ENCODE measurements around the gene RWDD2A.
"Not testable (repeated sequence)": the region's sequence is repeated elsewhere in the genome, so short reads cannot be mapped to it uniquely, and the experiment has no call there.

RWDD2A gene

DNA sequence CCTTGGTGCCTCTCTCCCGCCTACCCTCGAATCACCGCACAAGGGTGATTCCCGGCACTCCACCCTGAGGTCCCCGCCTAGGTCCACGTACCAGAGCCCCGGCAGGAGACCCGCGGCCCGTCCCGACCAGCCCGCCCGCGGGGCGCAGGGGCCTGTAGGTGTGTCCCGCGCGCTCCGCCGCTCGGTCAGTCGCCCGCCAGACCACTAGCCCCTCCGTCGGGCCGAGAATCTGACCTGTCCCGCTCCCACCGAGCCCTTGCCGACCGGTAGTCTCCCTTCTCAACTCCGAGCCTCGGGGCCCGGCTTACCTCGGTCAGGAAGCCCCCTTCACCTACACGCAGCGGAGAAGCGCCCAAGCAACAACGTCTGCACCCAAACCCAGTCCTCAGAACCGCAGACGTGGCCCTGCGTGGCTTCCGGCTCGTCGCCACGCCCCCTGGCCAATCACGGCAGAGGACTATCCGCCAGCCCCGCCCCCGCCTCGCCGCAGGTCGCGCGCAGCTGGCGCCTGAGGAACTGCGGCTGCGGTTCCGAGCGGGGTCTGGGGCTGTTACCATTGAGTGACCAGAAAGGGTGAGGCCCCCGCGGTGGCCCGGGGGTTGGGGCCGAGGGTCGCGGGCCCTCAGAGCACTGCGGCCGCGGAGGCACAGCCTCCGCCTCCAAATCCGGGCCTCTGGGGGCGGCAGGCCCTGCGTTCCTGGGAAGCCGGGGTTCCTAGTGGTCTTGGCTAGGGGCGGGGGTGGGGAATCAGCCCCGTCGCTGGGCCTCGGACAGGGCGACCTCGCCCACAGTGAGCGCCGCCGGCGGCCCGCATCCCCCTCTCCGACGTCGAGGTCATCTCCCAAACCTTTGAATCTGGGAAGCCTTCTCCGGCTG lies at the start of gene RWDD2A, which contains the start of gene PGM3:
TSS of gene RWDD2A (plus strand) at position 487 of the 876 bp plus-strand sequence. CDS start 1,095 bp downstream, outside the sequence.
TSS of gene PGM3 (minus strand) at position 395 of the 876 bp plus-strand sequence. CDS start 2,253 bp downstream, outside the sequence.
- peak; percentile 83 to 91 for DNase-seq

DNA sequence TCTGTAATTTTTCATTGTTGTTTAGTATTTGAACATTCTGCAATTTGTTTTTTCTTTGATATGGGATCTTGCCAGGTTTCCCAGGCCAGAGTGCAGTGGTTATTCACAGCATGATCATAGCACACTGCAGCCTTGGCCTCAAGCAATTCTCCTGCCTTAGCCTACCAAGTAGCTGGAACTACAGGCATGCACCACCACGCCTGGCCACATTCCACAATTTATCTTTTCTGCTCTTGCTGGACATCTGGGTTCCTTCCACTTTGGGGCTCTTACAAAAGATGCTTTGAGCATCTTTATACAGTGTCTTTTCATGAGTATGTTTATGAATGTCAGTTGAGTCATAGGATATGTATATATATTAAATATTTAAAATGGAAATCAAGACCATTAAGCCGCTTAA lies 42.0 kb upstream of the RWDD2A start:
- no peak for DNase-seq

DNA sequence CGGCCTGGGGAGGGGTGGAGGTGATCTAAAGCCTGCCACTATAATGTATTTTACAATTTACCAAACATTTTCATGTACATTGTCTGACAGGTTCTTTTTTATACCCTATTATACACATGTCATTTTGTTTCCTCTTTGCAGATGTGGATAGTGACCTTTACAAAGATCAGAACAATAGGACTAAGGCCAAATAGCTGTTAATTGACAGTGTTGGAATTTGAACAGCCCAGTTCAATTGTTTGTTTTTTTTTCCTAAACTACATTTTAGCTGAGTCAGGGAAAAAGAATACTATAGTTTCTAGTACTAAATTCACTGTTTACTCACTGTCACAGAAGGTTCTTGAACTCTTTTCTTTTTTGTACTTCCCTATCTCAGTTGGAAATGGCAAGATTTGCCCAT lies 40.2 kb upstream of the RWDD2A start:
- no peak for DNase-seq

DNA sequence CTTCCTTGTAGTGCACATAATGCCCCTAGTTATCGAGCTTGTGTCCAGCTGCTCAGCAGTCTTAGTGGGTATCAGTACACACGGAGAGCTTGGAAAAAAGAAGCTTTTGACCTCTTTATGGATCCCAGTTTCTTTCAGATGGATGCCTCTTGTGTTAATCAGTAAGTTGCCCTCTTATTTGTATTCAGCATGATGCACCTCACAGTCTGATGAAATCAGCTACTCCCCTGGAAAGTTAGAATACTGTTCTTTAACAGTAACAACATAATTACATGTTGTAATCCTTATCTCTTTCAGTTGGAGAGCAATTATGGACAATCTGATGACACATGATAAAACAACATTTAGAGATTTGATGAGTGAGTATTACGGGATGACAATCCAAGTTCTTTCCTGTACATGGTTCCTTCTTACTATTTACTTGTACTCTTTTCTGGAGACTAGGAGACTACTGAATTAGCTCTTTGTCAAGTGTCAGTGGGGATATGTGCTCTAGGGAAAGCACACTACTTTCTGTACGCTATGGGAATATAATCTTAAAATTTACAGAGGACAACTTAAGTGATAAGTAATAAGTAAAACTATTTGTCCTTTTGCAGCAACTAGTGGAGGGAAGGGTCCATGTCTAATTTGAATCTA lies 39.2 kb upstream of the RWDD2A start:
- no peak for DNase-seq

DNA sequence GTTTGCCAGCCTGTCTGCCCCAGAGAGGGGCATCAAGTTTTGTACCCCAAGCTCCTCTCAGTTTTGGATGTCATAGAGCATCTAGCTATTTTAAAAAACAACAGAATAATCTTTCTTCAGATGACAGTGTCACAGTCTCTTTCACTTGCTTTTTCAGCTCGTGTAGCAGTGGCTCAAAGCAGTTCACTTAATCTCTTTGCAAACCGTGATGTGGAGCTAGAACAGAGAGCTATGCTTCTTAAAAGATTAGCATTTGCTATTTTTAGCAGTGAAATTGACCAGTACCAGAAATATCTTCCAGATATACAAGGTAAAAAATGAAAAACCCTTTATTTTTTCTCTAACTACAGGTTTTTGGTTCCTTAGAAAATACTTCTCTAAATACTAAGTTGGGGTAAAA lies 37.4 kb upstream of the RWDD2A start:
- no peak for DNase-seq

DNA sequence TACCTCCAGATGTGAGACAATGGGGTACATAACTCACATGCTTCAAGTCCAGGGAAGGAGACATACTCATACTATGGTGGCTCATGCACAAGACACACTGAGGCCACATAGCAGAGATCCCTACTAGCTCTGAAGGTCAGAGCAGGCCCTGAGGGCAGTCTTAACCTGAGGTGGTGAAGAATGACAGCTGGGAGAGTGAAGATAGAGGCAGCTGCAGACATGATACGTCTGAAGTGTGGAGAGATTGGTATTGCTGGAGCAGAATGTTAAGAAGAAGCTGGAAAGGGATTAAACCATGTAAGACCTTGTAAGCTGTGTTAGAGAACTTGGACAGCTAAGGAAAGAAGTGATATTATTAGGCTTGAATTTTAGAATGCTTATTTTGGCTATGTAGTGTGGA lies 33.0 kb upstream of the RWDD2A start:
- no peak for DNase-seq

DNA sequence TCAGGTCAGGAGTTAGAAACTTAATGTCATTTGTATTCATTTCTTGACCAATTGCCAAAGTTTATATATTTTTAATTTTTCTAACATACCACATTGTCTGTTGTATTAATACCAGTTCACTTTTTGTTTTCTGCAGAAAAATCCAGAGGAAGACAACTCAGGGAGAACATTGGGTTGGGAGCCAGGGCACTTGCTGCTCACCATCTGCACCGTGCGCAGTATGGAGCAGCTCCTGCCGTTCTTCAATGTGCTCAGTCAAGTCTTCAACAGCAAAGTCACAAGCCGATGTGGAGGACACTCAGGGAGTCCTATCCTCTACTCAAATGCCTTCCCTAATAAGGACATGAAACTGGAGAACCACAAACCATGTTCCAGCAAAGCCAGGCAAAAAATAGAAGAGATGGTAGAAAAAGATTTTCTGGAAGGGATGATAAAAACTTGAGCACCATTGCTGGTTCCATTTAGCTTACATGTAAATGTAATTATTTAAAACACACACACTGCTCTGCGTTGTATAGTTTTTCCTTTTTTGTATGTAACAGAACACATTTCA lies 25.4 kb upstream of the RWDD2A start:
- DNase-seq, result no peak

DNA sequence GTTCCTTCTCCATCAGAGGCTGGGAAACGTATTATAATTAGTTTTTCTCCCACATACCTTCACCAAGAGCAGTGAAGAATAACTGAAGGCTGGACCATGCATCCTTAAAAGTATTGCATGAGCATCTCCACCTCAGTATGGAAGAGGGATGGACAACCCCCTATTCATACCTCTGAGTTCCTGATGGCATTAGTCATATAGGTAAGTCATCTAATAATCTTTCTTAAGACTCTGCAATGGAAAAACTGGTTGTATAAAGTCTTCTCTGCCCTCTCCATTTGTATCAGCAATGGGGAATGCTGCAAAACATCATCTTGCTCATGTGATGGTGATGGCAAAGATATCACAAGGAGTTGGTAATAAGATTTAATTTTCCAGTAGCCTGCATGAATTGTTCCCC lies 24.6 kb upstream of the RWDD2A start:
- no peak for DNase-seq

DNA sequence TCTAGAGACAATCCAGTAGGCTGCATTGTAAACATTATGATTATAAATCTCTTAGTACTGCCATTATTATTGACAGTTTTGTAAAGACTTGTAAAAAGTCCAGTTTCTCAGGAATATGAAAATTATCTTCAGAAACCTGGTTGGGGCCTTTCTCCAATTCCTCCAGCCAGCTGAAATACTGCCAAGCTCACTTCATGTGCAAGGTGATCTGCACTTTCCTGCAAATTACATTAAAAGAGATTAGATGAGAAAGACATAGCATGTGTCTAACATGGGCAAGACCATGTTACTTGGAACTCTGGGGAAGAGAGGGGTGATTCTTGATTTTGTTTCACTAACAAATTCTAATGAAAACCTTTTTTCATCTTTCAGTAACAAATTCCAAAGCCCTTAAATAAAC lies 24.1 kb upstream of the RWDD2A start:
- no peak for DNase-seq

DNA sequence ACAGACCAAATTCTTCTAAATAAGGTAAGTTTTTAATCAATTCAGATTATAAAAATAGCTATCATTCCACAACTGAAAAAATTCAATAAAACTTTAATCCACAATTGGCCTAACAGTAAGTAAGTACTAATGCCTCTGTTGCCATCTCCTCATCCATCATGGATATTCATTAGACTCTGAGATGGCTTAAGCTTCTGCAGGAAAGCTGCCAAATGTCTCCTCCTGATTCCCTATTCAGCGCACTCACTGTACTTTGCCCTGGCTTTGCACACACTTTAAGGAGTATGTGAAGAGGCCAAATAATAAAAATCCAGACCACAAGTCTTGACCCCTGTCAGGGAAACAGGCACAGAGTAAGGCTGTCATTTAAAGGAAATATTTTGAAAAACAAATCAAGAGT lies 23.6 kb upstream of the RWDD2A start:
- DNase-seq, result no peak

DNA sequence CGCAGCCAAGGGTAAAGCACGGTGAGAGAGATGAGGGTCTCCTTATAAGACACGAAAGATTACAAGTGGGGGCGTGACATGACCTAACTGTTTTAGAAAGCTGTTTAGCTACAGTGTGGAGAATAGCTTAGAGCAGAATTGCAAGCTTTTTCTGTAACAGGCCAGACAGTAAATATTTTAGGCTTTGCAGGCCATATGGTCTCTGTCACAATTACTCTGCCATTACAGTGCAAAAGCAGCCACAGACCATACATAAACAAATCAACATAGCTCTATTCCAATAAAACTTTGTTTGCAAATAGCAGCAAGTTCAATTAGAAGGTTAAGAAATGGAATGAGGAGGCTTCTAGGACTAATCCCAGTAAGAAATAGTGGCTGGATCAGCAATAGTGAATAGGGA lies 16.9 kb upstream of the RWDD2A start:
- DNase-seq, result no peak

DNA sequence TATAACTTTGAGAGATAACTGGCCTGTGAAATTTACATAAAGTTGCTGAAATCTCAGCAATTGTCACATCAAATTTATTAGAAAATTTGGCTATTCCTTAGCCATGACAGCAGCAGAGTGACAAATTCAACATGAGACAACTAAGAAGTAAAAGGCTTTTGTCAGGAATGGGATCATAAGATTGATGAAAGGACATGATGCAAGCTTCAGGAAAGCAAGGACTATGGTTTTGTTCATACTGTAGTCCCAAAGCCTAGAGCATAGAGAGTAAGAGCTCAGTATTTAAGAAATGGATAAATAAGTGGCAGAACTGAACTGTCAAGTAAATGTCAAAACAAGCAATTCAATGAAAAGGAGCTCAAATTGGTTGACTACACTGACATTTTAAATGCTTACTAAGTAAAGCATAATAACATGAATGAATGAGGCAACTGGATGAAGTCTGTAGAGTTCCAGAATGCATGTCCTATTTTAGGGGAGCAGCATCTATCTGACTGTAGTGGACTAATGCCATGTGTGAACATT lies 12.7 kb upstream of the RWDD2A start:
- DNase-seq, result no peak

DNA sequence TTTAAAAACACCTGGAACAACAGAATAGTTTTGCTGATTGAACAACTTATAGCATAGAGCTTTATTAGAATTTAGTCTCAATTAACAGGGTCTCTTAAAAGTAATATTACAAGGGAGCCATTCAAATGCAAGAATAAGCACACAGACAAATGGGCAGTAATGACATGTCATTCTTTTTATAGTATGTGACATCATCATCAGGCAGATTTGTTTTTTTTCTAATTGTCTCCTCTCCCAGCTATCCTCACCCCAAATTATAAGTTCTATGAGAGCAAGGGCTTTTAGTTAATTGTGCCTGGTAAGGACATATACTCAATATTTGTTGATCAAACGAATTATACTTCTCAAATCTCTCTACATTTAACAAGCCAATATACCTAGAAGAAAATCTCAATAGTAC lies 11.0 kb upstream of the RWDD2A start:
- no peak for DNase-seq

DNA sequence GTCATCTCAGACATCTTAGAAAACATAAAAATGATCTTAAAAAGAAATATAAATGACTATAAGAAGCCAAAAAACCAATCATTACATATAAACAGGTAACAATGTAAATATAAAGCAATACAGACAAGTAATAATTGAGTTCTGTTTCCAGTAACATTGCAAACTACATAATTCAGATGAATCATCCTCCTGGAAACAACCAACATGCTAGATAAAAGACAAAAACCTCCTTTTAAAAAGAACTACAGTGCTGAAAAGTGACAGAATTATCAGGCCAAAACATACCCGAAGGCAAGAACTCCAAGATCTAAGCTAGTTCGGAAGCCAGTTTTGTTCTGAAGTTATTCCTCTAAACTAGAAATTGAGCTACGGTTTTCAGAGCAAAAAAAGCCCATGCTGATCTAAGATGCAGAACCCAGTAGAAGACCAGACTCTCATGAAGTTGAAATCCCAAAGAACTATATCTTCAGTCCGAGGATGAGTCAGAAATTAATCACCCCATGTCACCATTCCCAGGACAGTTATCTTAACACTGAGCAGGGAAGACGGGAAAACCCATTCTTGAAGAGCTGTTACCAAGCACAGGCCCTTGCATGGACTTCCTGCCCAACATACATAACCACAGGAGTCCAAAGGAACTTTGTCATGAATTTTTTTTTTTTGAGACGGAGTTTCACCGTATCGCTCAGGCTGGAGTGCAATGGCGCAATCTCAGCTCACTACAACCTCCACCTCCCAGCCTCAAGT lies 9.9 kb upstream of the RWDD2A start:
- DNase-seq, result no peak

DNA sequence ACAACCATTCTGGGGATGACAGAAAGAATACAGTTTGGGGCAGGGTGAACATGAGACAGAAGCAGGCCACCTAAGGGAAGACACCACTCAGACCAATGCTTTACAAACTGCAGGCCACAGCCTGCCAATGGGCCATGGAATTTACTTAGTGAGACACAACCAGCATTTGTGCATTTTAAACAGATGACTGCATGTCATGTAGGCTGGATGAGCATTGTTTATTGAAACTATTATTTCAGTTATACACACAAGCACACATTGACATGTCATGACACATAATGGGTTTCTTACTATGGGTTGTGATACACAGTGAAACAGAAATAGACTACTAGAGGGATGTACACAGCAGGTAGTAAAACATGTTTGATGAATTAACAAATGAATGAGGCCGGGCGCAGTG lies 8.1 kb upstream of the RWDD2A start:
- DNase-seq, result no peak

DNA sequence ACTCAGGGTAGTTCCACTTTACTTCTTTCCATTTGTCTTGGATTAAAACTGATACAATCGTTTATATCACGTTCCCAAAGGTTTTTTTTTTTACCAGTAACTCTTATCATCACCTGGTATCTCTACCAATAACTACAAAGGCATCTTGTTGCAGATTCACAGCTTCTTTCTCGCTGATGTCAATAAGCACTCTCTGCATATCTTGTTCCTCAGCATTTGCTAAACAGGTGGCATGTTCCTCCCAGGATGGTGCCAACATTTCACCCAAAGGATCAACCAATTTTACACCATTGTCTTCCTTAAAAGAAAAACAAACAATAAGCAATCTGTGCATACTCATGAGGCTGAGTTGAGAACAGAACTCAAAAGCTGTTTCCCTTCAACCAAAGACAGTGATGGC lies 4.7 kb upstream of the RWDD2A start:
- no peak for DNase-seq

DNA sequence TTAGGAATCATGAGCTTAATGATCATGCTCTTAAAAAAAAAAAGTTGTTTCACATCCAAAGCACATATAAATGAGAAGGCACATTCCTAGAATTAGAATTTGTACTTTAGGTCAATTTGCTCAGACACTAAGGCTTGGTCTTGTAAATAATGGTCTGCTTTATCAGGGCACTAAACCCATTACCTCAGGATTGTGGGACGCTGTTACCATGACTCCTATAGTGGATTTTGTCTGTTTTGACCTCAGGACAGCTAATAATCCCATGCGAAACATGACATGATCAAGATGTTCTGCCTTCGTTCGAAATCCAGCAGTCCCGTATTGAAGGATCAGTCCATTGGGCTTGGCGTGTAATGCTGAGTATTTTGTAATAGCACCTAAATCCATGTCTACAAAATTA lies 2.5 kb upstream of the RWDD2A start:
- no peak for DNase-seq

DNA sequence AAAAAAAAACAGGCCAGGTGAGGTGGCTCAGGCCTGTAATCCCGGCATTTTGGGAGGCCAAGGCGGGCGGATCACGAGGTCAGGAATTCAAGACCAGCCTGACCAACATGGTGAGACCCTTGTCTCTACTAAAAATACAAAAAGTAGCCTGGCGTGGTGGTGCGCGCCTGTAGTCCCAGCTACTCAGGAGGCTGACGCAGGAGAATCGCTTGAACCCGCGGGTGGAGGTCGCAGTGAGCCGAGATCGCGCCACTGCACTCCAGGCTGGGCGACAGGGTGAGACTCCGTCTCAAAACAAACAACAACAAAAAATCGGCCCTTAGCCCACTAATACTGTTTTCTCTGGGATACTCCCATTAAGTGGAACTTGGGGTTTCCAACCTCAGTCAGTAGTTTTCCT lies 1.2 kb upstream of the RWDD2A start:
- DNase-seq, result not testable (repeated sequence)

DNA sequence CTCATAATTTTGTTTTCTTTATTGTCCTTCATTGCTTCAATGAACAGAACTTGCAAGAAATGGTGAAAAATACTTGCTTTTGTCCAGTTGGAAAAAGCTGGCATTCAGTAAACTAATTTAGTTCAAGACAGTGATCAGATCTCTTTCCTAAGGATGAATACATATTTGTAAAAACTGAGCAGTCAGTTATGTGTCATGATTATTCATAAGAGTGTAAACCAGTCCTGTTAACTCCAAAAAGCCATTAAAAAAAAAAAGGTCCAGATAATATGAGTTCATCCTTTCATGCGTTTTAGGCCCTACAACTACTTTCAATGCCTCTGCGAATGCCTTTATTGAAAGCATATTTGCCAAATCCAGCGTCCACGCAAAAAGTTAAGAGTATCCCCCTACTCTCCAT lies 701 bp upstream of the RWDD2A start:
- DNase-seq, result no peak

DNA sequence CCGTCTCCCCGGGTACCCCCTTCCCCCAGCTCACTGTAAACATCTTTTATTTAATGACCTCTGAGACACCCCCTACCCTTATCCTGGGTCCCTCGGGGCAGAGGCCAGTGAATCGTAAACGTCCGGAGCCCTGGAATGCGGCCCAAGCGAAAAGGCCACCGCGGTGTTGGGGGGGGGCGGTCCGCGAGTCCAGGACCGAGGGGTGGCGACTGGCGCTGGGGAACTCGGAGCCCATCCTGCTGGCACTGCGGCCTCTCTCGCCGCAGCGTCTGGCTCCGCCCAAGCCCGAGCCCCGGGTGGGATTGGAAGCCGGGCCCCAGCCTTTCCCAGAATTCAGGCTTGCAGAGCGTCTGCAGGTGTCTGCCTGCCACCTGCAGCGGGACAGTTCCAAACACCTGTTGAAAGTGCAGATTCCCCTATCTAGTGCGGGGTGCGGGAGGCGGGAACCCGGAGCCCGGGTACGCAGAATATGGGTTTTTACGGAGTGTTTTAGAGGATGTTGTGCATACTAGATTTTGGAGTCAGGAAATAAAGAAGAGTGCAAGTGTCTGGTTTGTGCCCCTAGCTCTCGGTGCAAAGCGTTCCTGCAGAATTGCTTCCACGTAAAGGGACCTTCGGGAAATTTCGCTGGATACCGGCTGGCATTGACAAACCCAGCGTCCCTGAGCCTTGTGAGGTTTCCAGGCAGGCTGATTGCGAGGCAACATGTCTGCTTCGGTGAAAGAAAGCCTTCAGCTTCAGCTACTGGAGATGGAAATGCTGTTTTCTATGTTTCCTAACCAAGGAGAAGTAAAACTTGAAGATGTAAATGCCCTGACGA lies 800 bp downstream of the RWDD2A start:
- DNase-seq, result peak; percentile 28 to 68

DNA sequence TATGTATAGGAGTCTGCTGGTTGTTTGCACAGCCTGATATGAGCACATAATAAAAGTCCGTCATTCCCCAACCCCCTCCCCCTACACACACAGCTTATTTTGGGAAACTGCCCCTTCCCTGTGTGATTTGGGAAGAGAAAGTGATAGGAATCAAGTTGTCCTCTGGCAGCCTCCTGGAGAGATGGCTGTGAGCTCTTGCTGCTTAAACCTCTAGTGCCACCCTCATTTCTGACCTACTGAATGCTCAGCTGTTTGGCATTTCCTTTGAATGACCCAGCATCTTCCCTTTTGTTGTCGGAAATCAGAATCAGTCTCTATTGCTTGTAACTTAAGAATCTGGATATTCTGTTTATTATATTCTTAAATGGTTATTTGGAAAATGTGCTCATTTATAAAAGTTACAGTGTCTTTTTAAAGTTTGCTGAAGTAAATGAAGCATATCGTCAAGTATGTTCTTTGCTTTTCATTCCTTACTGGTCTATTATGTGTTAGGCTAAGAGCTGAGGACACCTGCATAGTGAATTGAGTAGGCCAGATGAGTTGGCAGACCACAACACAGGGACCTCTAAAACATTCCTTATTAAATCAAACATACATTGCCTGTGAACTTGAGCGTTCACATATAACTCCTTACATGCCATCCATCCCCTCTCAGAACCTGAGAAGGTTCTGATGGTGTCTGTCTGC lies 5.5 kb downstream of the RWDD2A start:
- no peak for DNase-seq

Data from SHP77 (cell line).